Measurements from ENCODE around the gene MSLN.
"Not testable (repeated sequence)": the region's sequence is repeated elsewhere in the genome, so short reads cannot be mapped to it uniquely, and the experiment has no call there.

MSLN gene

DNA sequence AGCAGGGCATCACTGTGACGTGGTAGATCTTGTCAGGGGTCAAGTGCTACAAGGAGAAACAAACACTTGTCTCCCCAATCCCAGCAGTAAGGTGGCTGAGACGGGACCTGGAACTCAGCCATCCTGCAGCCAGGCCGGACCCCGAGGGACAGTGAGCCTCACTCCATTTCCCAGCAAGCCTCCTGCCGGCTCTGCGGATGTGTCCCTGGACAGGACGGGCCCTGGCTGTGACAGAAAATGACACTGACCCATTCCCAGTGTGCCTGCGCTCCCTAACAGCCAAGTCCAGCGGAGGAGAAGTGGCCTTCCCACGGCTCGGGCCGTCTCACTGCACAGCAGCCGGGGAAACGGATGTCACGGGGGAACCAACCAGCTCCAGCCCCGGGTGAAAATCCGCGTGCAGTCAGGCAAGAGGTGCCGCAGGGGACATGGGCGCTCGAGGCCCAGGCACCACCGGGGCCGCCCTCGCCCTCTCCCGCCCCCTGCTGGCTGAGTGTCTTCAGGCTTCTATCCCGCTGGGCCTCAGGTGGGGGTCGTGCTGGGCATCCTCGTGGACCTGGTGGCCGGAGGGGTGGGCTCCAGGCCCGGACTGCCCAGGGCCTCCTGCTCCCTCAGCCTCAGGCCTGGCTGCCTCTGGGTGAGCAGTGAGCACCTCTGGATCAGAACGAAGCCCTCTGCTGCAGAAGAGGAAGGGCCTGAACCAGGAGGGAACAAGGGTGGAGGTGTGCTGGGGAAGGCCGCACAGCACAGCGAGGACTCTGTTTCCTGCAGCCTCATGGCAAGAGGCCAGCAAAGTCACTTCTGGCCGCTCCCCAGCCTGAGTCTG lies 26.9 kb upstream of the MSLN start:
- DNase-seq (ENCODE audit: low read depth in 1 of 2, low spot score in 1 of 2) = no peak
- TF ChIP-seq JUND (IDR thresholded peaks at IDR 0.05; ENCODE audit: low read depth) = no peak
- in situ Hi-C loops (cut with HindIII; ENCODE audit: low pct_unique_long_range_greater_than_20kb, low sequenced_read_pairs) = no loop called here

DNA sequence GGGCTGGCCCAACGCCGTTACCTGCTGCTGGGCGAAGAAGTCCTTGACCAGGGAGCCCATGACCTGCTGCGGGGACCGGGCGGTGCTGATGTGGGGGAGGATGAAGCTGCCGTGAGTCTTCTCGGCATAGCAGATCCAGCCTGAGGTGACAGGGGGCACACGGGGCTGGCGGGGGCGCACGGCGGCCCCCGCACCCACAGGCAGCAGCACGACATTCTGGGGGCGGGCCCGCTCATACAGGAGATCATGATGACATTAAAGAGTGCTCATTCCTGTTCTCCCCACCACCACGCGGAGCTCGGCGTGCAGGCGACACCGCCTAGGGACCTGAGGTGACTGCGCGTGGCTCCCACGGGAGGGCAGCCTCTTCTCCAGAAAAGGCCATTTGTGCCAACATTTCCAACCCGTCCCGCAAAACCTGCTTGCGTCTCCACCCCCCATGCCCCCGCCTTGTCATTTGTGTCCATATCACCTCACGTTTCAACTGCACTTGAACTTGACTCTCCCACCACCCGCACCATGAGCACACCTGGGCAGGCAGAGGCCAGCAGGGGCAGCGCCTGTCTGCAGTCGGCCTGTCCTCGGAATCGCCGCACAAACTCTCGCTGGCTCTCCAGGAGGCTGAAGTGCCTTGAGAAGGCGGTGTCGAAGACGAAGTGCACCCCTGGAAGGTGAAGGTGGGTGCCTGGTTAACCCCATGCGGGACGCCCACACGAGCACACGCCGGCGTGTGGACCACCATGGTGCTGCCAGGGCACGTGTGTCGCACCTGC lies 26.1 kb upstream of the MSLN start:
- in situ Hi-C loops (cut with HindIII; ENCODE audit: low pct_unique_long_range_greater_than_20kb, low sequenced_read_pairs) = no loop called here
- no peak for DNase-seq (ENCODE audit: low read depth in 1 of 2, low spot score in 1 of 2)
- no peak for TF ChIP-seq JUND (IDR thresholded peaks at IDR 0.05; ENCODE audit: low read depth)

DNA sequence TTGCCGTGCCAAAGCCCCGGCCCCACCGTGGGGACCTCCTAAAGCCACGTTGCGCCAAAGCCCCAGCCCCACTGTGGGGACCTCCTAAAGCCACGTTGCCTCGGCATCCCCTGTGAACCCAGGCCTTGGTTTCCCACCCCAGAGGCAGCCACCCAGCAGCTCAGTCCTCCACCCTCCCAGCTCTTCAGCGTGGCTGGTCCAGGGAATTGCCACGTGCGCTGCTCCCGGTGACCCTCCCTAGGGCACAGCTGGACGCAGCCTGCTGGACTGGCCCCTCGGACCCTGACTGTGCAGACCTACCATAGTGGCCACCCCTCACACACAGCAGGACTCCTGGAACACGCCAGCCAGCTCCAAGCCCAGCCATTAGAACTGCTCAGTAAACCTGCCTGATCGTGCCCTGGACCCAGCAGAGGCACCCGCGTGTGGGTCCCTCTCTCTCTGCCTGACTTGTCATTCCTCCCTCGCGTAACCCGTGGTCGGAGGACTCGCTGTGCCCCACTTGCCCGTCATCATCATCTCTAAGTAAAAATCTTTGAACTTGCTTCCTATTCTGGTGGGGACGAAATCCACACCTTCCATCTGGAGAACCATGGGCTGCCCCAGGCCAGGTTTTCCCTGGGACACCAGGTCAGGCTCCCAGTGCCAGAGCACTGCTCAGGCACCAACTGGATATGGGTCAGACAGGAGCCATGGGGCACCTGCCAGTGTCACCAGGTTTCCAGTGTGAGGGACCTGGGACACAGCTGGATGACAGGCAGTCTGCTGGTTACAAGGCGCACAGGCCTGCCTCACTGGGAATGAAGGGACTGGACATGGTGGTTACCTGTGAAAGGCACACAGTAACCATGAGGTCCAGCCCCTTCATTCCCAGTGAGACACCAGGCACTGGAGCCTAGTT lies 25.3 kb upstream of the MSLN start:
- no peak for DNase-seq (ENCODE audit: low read depth in 1 of 2, low spot score in 1 of 2)
- in situ Hi-C loops (cut with HindIII; ENCODE audit: low pct_unique_long_range_greater_than_20kb, low sequenced_read_pairs) = no loop called here
- TF ChIP-seq JUND (IDR thresholded peaks at IDR 0.05; ENCODE audit: low read depth) = no peak

DNA sequence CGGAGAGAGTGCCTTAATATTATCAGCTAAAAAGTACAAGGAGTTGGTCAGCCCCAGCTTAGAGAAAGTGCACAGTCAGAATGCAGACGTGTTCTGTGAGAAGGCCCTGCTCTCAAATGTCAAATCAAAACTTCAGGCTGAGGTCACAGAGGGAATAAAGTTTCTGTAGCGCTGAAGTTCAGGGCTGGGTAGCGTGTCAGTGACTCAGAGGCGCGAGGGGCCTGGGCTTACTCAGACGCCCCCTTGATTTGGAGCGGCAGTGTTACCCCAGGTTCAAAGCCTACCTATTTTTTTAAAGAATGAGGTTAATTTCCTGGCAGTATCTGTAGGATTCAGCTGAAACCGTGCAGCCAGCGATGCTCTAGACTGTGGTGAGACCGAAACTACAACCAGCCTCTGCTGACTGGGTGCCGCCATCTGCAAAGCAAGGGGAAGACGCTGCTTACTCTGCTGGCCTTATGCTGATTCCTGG lies 24.5 kb upstream of the MSLN start:
- in situ Hi-C loops (cut with HindIII; ENCODE audit: low pct_unique_long_range_greater_than_20kb, low sequenced_read_pairs) = no loop called here
- DNase-seq (ENCODE audit: low read depth in 1 of 2, low spot score in 1 of 2) = no peak
- TF ChIP-seq JUND (IDR thresholded peaks at IDR 0.05; ENCODE audit: low read depth) = no peak

DNA sequence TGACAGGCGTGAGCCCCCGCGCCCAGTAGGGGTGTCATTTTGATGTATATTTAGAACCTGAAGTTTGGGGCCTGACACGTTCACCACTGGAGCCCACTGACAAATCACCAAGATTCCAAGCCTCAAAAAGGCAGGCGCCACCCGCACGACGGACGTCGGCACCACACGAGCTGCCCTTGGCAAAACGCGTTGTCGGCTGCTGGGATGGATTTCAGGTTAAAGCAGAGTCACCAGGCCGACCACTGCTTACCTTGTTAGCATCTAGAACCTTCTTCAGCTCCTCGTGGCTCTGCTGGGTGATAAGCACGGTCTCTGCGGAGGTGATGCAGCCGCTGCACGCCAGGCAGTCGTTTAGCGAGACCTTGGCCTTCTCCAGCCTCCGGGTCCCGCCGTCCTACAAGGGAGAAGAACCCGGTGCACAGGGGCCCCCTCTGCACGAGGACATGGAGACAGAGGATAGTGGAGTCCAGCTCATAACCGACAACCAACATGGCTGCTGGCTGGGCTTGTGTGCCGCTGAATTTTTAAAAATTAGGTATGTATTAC lies 23.5 kb upstream of the MSLN start:
- in situ Hi-C loops (cut with HindIII; ENCODE audit: low pct_unique_long_range_greater_than_20kb, low sequenced_read_pairs) = no loop called here
- DNase-seq (ENCODE audit: low read depth in 1 of 2, low spot score in 1 of 2) = no peak
- no peak for TF ChIP-seq JUND (IDR thresholded peaks at IDR 0.05; ENCODE audit: low read depth)

DNA sequence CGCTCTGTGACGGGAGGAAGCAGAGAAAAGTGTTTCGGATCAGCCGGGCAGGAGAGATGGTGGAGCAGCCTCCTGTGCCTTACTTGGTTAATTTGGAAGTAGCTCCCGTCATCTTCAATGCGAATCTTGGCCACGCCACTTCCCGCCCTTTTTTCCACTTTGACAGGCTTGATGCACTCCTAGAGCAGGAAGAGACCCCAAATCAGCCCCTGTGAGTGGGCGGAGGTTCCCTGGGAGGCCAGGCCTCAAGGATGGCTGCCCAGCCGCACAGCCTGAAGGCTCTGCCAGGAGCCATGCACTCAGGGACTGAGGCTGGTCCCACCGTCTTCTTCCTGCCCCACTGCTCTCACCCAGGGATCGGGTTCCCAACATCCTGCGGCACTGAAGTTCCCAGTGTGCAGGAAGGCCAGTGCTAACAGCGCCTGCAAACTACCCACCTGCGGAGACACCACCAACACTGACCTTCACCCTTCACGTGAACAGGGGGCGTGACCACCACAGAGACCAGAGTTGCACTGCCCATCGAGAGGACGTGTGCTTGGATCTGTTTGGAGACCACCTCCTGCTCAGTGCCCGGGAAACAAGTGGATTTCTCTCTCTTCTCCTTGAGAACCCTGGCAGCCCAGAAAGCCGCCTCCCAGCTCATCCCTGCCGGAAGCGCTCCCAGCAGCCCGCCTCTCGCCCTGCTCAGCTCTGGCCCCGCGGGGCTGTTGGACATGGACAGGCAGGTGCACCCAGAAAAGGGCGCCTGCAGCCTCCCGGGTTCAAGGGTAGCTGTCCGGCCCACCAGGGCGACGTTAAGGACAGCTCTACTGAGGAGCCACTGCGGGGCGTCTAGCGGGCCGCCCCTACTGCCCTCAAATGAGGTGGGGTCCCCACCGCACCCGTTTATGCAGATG lies 20.7 kb upstream of the MSLN start:
- in situ Hi-C loops (cut with HindIII; ENCODE audit: low pct_unique_long_range_greater_than_20kb, low sequenced_read_pairs) = no loop called here
- no peak for TF ChIP-seq JUND (IDR thresholded peaks at IDR 0.05; ENCODE audit: low read depth)
- no peak for DNase-seq (ENCODE audit: low read depth in 1 of 2, low spot score in 1 of 2)

DNA sequence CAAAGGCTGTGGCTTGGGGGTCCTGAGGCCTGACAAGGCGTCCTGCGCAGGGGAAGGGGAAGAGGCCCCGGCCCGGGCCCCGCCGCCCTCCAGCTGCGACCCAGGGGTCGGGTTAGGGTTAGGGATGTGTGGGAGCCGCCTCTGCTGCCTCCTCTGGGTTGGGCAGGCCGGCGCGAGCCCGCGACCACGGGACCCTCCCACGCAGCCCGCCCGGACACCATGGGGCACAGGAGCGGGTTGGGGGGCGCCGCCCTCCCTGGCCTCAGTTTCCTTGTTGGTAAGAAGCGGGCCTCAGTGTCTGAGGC lies 20.1 kb upstream of the MSLN start:
- no peak for DNase-seq (ENCODE audit: low read depth in 1 of 2, low spot score in 1 of 2)
- TF ChIP-seq JUND (IDR thresholded peaks at IDR 0.05; ENCODE audit: low read depth) = no peak
- in situ Hi-C loops (cut with HindIII; ENCODE audit: low pct_unique_long_range_greater_than_20kb, low sequenced_read_pairs) = no loop called here

DNA sequence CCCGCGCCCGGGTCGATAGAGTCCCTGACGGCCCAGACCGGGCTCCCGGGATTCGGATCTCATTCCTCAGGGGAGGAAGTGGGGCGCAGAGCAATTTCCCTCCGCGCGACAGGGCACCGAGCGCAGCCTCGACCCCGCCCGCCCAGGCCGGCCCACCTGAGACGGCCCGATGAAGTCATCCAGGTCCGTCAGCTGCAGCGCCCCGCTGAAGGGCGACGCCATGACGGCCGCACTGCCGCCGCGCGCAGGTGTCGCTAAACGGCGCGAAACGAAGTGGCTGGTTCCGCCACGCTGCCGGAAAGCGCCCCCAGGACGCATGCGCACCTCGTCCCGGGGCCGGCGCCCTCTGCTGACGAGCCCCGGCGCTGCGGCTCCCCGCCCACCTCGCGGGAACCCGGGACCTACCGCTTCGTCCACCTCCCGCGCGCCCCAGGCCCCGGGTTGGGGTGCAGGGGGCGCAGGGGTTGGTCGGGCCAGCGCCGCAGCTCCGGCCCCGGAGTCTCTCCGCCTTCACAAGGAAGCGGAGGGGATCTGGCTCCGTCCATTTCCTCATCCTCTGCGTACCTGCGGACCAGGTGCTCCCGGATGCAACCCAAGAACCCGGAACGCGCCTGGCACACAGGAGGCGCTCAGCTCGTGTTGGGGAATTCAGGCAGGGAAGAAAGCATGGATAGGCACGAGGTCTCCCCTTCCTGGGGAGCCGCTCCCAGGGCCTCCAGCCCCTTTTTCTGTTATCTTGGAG lies 19.6 kb upstream of the MSLN start, which contains the start of gene CIAO3:
Gene CIAO3 (minus strand): TSS at position 234 of the 742 bp plus-strand sequence. CDS start 12 bp downstream, at position 222.
- in situ Hi-C loops (cut with HindIII; ENCODE audit: low pct_unique_long_range_greater_than_20kb, low sequenced_read_pairs) = no loop called here
- DNase-seq (ENCODE audit: low read depth in 1 of 2, low spot score in 1 of 2) = peak; percentile 92 to 95

DNA sequence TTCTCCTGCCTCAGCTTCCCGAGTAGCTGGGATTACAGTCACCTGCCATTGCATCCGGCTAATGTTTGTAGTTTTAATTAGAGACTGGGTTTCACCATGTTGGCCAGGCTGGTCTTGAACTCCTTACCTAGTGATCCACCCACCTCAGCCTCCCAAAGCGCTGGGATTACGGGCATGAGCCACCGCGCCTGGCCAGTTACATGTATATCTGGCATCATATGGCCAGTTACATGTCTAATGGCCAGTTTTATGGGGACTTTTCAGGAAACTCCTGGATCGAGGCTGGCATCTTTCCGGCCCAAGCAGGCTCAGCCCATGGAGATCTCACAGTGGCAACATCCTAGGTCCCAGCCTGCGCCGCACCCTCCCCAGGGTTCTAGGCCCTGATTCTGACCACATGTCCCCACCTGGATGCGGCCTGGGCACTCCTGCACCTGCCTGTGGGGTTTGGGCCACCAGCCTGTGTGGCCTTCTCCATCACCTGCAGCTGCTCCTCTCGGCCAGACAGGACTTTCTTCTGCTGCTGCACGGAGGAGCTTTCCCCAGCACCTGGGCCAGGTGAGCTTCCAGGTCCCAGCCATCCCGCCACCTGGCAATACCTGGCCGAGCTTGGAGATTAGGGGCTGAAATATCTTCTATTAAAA lies 18.4 kb upstream of the MSLN start:
- no peak for DNase-seq (ENCODE audit: low read depth in 1 of 2, low spot score in 1 of 2)
- no peak for TF ChIP-seq JUND (IDR thresholded peaks at IDR 0.05; ENCODE audit: low read depth)
- in situ Hi-C loops (cut with HindIII; ENCODE audit: low pct_unique_long_range_greater_than_20kb, low sequenced_read_pairs) = no loop called here

More for the DNA sequence above, 19.6 kb upstream of the MSLN start, which contains the start of gene CIAO3:
- TF ChIP-seq JUND (IDR thresholded peaks at IDR 0.05; ENCODE audit: low read depth) = no peak

DNA sequence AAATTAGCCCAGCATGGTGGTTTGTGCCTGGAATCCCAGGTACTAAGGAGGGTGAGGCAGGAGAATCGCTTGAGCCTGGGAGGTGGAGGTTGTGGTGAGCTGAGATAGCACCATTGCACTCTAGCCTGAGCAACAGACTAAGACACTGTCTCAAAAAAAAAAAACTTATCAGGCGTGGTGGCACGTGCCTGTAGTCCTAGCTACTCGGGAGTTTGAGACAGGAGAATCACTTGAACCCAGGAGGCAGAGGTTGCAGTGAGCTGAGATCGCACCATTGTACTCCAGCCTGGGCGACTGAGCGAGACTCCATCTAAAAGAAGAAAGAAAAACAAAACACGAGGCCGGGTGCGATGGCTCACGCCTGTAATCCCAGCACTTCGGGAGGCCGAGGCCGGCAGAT lies 17.6 kb upstream of the MSLN start:
- DNase-seq (ENCODE audit: low read depth in 1 of 2, low spot score in 1 of 2); in situ Hi-C loops (cut with HindIII; ENCODE audit: low pct_unique_long_range_greater_than_20kb, low sequenced_read_pairs): not testable (repeated sequence)
